NB4 (cell line): ENCODE measurements around the gene SLFN5.
"Not testable (repeated sequence)": the region's sequence is repeated elsewhere in the genome, so short reads cannot be mapped to it uniquely, and the experiment has no call there.

Experiments used
- DNase-seq: peaks from one replicate; pipeline ENCODE4 v3.0.0; 2010; ENCODE audit warnings: low read depth
- H3K4me3 ChIP-seq: one replicate; pipeline ENCODE4 v1.5.1; 2011; ENCODE audit warnings: mild to moderate bottlenecking, low read depth, low read length, moderate library complexity
- MYC ChIP-seq: IDR thresholded peaks from 2 replicates; pipeline ENCODE4 v1.6.1; 2011; ENCODE audit warnings: low read depth, low read length
- POLR2A ChIP-seq: IDR thresholded peaks from 2 replicates; pipeline ENCODE4 v1.6.1; 2011; ENCODE audit warnings: mild to moderate bottlenecking; ENCODE audit not compliant: insufficient read length; ENCODE audit errors: extremely low read depth
- TF ChIP-seq, protein P1 (sequence below): IDR thresholded peaks from 2 replicates; pipeline ENCODE4 v1.6.1; 2011; ENCODE audit warnings: low read depth, low read length
- TF ChIP-seq, protein P2 (sequence below): IDR thresholded peaks from one replicate; pipeline ENCODE4 v1.5.1; 2012; ENCODE audit warnings: low read depth, low read length

Gene SLFN5

DNA sequence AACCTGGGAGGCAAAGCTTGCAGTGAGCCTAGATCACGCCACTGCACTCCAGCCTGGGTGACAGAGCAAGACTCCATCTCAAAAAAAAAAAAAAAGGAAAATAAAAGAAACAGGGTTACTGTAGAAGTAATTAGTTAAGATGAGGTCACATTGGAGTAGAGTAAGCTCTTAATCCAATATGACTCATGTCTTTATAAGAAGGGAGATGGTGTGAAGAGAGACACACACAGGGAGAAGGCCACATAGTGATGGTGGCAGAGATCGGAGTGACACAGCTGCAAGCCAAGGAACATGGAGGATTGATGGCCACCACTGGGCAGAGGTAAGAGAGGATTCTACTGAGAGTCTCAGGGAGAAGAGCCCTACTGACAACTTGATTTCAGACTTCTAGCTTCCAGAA, 15.3 kb upstream of the SLFN5 start:
- no peak for TF ChIP-seq MYC
- no peak for DNase-seq
- H3K4me3 ChIP-seq = no peak overlapping the region

DNA sequence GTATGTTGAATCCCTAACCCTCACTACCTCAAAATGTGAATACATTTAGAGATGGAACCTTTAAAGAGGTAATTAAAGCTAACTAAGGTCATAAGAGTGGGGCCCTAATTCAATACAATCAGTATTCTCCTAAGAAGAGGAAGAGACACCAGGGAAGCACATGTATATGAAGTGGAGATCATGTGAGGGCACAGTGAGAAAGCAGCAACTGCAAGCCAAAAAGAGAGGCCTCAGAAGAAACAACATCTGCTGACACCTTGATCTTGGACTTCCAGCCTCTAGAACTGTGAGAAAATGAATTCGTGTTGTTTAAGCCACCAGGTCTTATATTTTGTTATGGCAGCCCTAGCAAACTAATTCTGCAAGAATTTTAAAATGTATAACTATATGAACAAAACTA, 13.2 kb upstream of the SLFN5 start:
- TF ChIP-seq POLR2A (no peak), MYC (no peak)
- TF ChIP-seq, protein P1, sequence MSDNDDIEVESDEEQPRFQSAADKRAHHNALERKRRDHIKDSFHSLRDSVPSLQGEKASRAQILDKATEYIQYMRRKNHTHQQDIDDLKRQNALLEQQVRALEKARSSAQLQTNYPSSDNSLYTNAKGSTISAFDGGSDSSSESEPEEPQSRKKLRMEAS = no peak
- TF ChIP-seq, protein P2, sequence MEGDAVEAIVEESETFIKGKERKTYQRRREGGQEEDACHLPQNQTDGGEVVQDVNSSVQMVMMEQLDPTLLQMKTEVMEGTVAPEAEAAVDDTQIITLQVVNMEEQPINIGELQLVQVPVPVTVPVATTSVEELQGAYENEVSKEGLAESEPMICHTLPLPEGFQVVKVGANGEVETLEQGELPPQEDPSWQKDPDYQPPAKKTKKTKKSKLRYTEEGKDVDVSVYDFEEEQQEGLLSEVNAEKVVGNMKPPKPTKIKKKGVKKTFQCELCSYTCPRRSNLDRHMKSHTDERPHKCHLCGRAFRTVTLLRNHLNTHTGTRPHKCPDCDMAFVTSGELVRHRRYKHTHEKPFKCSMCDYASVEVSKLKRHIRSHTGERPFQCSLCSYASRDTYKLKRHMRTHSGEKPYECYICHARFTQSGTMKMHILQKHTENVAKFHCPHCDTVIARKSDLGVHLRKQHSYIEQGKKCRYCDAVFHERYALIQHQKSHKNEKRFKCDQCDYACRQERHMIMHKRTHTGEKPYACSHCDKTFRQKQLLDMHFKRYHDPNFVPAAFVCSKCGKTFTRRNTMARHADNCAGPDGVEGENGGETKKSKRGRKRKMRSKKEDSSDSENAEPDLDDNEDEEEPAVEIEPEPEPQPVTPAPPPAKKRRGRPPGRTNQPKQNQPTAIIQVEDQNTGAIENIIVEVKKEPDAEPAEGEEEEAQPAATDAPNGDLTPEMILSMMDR = no peak
- DNase-seq = no peak
- H3K4me3 ChIP-seq = no peak overlapping the region

DNA sequence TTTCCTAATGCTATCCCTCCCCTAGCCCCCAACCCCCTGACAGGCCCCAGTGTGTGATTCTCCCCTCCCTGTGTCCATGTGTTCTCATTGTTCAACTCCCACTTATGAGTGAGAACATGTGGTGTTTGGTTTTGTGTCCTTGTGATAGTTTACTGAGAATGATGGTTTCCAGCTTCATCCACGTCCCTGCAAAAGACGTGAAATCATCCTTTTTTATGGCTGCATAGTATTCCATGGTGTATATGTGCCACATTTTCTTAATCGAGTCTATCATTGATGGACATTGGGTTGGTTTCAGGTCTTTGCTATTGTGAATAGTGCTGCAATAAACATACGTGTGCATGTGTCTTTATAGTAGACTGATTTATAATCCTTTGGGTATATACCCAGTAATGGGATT, 8.6 kb upstream of the SLFN5 start:
- DNase-seq, H3K4me3 ChIP-seq: not testable (repeated sequence)

DNA sequence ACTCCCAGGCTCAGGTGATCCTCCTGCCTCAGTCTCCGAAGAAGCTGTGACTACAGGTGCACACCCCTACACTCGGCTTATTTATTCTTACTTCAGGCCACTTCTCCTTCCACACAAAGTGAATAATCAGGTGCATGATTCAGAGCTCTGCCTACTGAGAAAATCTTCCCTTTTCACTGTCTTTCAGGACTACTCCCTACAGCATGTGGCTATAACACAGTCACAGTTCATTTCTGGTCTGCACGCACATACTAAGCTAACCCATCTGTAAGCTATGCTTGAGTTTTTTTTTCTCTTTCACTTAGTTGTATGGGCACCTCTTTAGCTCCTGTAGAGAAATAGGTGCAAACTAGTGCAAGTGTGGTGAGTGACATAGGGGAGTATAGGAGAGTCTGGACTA, 7.6 kb upstream of the SLFN5 start:
- no peak overlapping the region for H3K4me3 ChIP-seq
- TF ChIP-seq, protein P2 = no peak
- TF ChIP-seq POLR2A = no peak
- TF ChIP-seq, protein P1 = no peak
- no peak for TF ChIP-seq MYC
- DNase-seq = no peak

DNA sequence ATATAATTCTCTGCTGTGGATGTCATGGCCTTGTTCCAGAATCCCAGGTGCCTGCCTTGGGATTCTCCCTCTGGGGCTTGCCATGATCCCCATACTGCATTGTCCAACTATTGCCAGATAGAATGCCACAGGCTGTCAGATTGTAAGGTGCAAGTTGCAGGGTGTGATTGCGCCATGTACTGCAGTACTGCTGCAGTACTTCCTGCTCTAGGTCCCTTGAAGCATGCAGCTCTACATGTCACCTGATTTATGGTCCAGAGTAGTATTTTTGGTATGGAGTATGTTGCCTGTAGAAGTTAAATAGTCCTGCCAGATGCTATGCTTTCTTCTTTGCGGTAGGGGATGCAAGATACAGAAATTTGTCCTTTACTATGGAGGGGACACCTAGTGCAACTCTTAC, 7.0 kb upstream of the SLFN5 start:
- TF ChIP-seq, protein P1 = no peak
- TF ChIP-seq MYC (no peak), POLR2A (no peak)
- TF ChIP-seq, protein P2 = no peak
- DNase-seq = no peak
- H3K4me3 ChIP-seq = no peak overlapping the region

DNA sequence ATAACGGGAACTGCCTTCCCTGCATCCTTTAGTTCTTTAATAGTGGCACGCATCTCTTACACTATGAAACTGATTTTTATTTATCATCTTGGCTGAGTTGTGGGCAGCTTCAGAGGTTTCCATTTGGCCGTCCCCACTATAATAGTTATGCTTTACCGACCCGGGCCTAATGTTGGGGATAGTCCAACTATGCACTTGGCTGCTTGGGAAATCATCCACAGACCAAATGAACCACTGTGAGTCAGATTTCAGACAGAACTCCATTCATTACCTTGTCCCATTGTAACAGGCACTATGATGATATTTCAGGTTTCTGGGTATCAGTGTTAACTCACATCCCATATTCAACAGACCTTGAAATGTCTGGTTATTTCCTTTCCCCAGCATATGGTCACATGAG, 6.1 kb upstream of the SLFN5 start:
- DNase-seq = no peak
- TF ChIP-seq MYC (no peak), POLR2A (no peak)
- TF ChIP-seq, protein P2 = no peak
- TF ChIP-seq, protein P1 = no peak

DNA sequence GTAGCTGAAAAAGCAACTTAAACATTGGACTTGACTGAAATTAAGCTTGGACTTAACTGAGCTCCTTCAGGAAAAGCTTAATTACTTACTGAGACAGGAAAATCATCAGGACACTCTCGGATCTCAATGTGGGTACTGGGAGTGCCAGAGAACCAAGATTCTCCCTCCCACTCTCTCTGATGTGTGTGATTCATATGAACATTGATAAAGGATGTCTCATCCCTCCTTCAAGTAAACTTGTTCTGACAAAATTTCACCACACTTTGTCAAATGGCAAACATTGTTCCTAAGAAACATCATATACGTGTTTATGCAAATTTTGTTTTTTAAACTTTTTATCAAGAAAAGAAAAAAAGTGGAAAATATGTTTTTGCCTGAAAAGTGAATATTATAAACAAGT, 4.1 kb upstream of the SLFN5 start:
- H3K4me3 ChIP-seq = no peak overlapping the region
- TF ChIP-seq, protein P1 = no peak
- TF ChIP-seq POLR2A (no peak), MYC (no peak)
- TF ChIP-seq, protein P2 = no peak
- DNase-seq = no peak

More for the DNA sequence above, 6.1 kb upstream of the SLFN5 start:
- no peak overlapping the region for H3K4me3 ChIP-seq
